HG02588 (cell line): ENCODE data around the gene FARP2.

Source experiments
- ATAC-seq: cut with Tn5 transposase; IDR thresholded peaks from one replicate; pipeline ENCODE4 v1.9.1; 2021; ENCODE audit warnings: mild to moderate bottlenecking, moderate library complexity; ENCODE audit not compliant: unreplicated experiment

FARP2 gene

DNA sequence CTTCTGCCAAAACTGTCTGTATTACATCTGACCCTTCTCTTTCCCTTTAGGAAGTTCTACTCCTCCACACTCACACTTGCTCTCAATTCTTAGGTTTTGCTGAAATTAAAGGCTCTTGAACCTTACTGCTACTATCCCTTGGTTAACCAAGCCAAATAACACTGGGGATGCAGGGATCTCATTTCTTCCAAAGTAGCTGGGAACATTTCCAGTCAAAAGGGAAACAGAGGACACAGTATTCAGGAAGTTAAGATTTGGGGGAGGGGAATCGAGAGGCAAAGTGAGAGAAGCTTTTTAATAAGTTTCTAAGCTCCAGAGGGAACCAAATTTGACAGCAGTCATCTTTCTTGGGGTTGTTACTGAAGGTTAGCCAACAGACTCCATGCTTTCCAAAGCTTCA lies 34.2 kb upstream of the FARP2 start:
- ATAC-seq: no peak

GRCh38 chr2:241323778-241324177 lies 32.3 kb upstream of the FARP2 start:
- ATAC-seq: no peak

DNA sequence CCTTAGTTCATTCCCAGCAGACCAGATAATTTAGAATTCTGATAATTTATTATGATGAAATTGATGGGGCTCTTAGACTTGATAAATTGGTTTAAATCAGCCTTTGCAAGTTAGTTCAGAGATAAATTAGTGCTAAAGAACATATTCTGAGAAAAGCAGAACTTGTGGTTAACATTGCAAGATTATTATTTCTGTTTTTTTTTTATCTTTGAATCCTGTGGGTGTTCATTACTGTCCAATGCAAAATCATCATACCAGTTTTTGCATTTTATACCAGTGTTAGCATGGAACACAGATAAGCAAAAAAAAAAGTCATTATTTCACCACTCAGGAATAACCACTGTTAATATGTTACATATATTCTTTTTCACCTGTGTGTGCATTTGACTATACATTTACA lies 31.3 kb upstream of the FARP2 start:
- ATAC-seq: no peak

GRCh38 chr2:241325257-241325656 lies 30.8 kb upstream of the FARP2 start:
- ATAC-seq: no peak

GRCh38 chr2:241329669-241330615 lies 26.1 kb upstream of the FARP2 start:
- no peak for ATAC-seq

DNA sequence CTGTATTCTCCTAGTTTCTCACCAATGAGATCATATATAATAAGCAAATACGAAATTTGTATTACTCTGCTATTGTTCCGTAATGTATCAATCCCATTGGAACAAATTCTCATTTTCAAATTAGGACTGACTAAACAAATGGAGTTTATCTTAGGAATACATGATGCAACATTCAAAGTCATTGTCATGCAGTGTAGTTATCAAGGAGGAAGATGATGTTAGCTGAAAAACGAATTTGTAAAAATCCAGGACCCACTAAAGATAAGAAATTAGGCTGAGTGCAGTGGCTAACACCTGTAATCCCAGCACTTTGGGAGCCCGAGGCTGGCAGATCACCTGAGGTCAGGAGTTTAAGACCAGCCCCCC lies 25.5 kb upstream of the FARP2 start:
- no peak for ATAC-seq

DNA sequence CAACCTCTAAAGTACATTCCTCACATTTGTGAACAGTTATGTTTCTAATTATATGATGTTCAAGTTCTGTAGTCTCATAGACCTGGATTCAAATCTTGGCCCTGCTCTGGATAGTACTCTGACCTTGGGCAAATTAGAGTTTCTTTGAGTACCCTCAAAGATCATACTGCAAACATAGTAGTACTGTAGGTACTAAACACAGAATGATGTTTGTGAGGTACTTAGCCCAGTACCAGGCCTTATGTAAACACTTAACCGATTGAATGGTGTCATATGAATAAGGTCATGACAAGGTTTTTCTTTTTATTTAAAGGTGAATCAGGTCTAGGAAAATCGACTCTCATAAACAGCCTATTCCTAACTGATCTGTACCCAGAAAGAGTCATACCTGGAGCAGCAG lies 21.3 kb upstream of the FARP2 start:
- ATAC-seq: no peak

GRCh38 chr2:241339839-241340630 lies 16.1 kb upstream of the FARP2 start:
- ATAC-seq: no peak

DNA sequence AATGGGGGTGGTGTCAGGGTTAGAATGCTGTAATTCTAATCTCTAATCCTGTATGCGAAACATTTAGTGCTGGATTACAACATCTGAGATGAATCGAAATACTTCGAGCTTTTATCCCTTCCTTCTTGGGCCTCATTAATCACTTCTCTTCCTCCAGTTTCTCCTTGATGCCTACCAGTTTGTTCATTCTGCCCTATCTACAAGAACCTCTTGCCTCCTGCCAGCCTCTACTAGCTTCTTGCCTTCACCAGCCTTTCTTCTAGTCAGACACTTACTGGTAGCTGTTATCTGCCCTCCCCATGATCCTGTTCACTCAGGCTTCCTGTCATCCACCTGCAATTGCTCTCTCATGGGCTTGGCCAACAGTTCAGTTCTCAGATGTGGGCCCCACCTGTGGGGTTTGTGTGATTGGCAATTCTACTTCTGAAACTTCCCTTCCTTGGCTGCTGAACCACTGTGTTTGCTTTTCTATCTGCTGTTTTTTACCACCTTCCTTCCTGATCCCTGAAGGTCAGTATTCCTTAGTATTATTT lies 15.4 kb upstream of the FARP2 start:
- ATAC-seq: no peak

GRCh38 chr2:241344925-241345651 lies 11.0 kb upstream of the FARP2 start:
- no peak for ATAC-seq

DNA sequence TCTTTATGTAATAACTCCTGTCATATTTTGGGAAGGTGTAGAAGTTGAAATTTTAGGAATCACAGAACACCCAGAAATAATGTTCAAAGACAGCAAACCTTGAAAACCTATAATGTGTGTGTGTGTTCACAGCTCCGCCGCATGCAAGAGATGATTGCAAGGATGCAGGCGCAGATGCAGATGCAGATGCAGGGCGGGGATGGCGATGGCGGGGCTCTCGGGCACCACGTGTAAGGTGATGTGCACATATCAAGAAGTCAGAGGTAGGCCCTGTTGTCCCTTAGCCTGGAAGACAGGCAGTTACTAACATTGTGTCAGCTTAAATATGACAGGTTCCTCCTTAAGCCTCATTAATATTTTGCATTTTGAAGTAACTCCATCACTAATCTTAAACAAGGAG lies 6.1 kb upstream of the FARP2 start:
- ATAC-seq: no peak

- ATAC-seq: no peak
Measured at GRCh38 chr2:241350530-241350877, 5.6 kb upstream of the FARP2 start.

DNA sequence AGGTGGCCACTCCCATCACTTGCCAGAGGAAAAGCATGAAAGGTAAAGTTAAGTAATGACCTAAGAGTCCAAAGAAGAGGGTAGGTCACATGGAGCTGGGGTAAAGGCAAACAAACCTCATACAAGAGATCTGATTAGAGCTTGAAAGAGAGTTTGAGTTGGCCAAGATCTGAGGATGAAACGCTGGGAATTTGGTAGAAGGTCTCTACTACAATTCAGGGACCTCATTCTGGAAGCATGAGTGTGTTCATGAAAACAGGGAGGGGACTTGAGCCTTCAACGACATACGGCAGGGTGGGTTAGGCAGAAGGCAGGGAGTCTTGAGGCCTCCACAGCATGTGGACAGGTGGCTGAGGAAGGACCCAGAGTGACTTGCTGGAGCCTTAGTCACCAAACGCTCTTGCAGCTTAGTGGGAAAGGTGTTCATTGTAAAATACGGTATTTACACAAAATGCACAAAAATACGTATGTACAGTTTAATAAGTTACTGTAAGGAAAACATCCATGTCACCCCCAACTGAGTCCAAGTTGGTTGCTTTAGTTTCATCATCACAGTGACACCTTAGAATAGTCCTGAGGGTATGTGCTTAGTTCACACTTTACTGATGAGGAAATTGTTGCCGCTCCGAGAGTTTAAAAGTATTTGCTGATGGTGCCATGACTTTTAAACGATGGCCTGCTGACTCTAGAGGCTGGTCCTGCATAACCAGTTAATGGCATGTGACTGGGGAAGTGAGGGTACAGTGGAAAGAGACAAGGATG lies 5.0 kb upstream of the FARP2 start:
- no peak for ATAC-seq

DNA sequence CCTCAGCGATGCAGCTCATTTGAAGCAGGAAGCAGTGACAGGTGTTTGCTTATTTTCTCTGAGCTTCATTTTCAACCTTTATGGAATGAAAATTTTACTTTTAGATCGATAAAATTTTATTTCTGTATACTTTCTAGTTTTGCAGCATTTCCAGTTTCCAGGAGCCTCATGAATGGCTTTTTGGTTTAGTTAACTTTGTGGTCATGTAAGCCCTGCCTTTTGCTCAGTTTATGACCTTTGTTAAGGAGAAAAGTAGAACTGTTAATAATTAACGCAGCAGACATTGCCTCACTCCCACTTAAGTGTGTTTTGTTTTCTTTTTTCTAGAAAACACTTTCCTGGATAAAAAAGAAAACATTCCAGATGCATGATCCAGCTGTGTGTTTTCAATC lies 4.4 kb upstream of the FARP2 start:
- no peak for ATAC-seq

DNA sequence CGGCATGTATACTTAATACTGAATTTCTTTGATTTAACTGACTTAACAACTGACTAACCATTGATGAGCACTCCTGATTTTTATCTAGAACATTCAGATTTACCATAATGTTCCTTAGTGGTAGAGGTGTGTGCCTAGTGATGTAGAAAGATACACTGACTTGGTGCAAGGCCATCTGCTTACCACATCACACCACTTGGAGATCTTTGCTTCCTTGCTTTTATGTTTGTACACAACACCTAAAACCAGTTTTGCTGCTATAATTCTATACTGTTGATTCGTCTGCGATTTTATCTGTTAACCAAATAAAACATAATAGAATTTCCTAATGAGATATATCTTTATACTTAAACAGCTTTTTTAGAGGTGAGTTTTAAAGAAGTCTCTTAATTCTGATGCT lies 3.9 kb upstream of the FARP2 start:
- no peak for ATAC-seq

DNA sequence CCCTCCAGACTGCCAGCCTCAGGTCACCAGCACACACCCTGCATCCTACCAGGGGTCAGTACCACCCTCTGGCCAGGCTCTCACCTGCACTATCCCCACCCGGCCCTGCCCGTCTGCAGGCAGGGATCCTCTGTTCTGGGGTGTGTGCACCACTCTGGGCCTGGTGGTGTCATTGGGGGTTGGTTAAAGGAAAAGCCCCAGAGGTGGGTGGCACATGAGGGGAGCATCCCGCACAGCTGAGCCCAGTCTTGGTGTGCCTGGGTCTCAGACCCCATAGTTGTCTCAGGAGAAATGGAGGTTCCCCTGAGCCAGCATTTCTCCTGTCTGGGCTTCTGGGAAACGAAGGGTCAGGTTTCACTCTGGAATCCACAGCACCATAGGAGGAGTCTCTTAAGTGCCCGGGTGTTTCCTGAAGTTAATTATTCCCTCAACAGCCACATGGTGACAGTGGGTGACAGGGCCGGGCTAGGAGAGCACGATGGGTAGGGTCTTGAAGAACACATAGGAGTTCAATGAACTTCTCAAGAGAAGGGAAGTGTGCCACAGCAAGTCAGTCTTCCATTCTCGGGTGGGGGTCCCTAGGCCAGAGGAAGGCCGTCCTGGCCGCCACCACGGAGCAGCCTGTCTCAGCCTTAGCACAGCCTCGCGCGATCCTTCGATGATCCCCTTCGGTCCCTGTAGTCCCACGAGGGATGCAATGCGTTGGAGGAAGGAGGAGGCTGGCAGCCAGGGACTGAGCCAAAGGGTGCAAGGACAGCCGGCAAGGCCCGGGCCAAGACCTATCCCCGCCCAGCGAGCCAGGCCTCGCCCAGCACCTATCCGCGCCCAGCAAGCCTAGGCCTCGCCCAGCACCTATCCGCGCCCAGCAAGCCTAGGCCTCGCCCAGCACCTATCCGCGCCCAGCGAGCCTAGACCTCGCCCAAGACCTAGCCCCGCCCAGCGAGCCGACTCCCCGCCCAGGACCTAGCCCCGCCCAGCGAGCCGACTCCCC lies 1.1 kb upstream of the FARP2 start:
- no peak for ATAC-seq

DNA sequence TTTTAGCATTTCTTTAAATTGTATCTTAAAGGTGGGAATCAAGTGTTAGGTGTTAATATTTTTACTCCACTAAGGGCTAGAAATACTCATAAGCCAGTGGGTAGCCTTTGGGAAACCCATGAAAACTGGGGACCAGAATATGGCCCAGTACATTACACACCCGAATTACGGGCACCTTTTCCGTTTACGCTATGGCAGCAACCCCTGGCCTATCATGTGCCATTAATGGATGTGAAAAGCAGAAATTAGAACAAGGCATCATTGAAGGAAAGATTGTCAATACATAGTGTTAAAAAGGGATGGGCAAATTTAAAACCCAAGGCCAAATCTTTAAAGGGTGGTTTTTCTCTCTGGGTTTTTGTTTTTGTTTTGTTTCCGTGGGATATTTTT lies 781 bp downstream of the FARP2 start:
- ATAC-seq: no peak

GRCh38 chr2:241357531-241357930 lies 1.4 kb downstream of the FARP2 start:
- ATAC-seq: no peak

DNA sequence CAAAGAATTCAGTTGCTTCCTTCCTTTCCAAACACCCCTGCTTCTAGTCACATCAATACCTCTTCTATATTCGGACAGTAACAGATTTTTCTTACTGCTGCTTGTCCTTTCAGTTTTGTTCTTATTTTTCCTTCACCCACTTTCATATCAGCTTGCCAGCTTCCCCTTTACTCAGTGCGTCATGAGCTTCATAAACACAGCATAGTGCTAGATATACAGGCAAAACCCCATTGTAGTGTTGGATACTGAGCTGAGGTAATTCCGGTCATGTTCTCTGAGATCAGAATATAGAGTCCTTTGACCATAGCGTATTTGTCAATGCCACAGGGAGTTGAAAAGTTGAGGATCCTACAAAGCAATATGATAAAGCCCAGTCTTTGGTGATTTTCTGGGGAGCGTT lies 2.4 kb downstream of the FARP2 start:
- ATAC-seq: peak; percentile 26
